Progenitor cell of endocrine pancreas (in vitro differentiated cells): ENCODE measurements around the gene MFSD1. TPM values are rescaled to one million over a fixed set of nuclear protein-coding genes. Genes with fewer than 3 reads are reported as not detected.

Source experiments
- DNase-seq: peaks from one replicate; pipeline ENCODE4 v3.0.0; 2021; ENCODE audit warnings: low spot score; ENCODE audit not compliant: unreplicated experiment
- H3K27ac Mint-ChIP-seq: 2 replicates; pipeline ENCODE4 v1.8.0; 2021; ENCODE audit warnings: mild to moderate bottlenecking, moderate library complexity, mixed read lengths
- H3K27me3 Mint-ChIP-seq: 2 replicates; pipeline ENCODE4 v1.8.0; 2021; ENCODE audit warnings: mixed read lengths
- H3K36me3 Mint-ChIP-seq: 2 replicates; pipeline ENCODE4 v1.8.0; 2022; ENCODE audit warnings: mixed read lengths; ENCODE audit not compliant: insufficient read depth
- H3K4me1 Mint-ChIP-seq: 2 replicates; pipeline ENCODE4 v1.8.0; 2021; ENCODE audit warnings: low read depth, mixed read lengths
- H3K4me3 Mint-ChIP-seq: 2 replicates; pipeline ENCODE4 v1.8.0; 2021; ENCODE audit warnings: low read depth, mild to moderate bottlenecking, moderate library complexity, mixed read lengths
- H3K9me3 Mint-ChIP-seq: 2 replicates; pipeline ENCODE4 v1.8.0; 2021; ENCODE audit warnings: low read depth, mixed read lengths
- total RNA-seq: library from RNA; stranded (reverse); gene quantifications from 2 replicates; pipeline ENCODE4 v1.2.1, GENCODE V29; 2021
- TF ChIP-seq, protein P1 (sequence below): fragments of 200-600 bp; sonication (generic); IDR thresholded peaks from one replicate; pipeline ENCODE4 v1.5.0; 2021; ENCODE audit warnings: antibody characterized with exemption, mild to moderate bottlenecking; ENCODE audit not compliant: unreplicated experiment

Gene MFSD1
- total RNA-seq, 1 donor from 2014 or later = 17.6 TPM

- Mint-ChIP-seq H3K4me3 (no peak overlapping the region), H3K36me3 (peaks cover 3% of the 10 kb centered on the region), H3K27ac (no peak overlapping the region), H3K27me3 (no peaks in the 10 kb centered on the region), H3K9me3 (no peaks in the 10 kb centered on the region), H3K4me1 (no peaks in the 10 kb centered on the region)
- no peak for DNase-seq
- TF ChIP-seq, protein P1, sequence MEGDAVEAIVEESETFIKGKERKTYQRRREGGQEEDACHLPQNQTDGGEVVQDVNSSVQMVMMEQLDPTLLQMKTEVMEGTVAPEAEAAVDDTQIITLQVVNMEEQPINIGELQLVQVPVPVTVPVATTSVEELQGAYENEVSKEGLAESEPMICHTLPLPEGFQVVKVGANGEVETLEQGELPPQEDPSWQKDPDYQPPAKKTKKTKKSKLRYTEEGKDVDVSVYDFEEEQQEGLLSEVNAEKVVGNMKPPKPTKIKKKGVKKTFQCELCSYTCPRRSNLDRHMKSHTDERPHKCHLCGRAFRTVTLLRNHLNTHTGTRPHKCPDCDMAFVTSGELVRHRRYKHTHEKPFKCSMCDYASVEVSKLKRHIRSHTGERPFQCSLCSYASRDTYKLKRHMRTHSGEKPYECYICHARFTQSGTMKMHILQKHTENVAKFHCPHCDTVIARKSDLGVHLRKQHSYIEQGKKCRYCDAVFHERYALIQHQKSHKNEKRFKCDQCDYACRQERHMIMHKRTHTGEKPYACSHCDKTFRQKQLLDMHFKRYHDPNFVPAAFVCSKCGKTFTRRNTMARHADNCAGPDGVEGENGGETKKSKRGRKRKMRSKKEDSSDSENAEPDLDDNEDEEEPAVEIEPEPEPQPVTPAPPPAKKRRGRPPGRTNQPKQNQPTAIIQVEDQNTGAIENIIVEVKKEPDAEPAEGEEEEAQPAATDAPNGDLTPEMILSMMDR = no peak
These were observed 18.7 kb downstream of the MFSD1 start for GRCh38 chr3:158820521-158820920.

DNA sequence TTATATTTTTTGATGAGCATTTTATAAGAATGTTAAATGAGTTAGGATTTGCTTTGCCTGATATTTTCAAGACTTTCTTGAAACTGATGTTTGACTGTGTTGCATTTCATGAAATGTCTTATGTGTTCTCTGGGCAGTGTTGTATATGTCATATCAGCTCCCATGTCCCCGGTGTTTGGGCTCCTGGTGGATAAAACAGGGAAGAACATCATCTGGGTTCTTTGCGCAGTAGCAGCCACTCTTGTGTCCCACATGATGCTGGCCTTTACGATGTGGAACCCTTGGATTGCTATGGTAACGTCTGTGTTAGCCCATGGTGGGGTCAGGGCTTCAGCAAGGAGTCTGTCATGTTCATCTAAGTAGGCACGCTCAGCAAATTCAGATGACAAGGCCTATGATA is 20.0 kb downstream of the MFSD1 start:
- Mint-ChIP-seq H3K36me3 (peaks cover 3% of the 10 kb centered on the region), H3K9me3 (no peaks in the 10 kb centered on the region), H3K27ac (no peak overlapping the region), H3K4me1 (no peaks in the 10 kb centered on the region), H3K4me3 (no peak overlapping the region), H3K27me3 (no peaks in the 10 kb centered on the region)
- DNase-seq = no peak
- TF ChIP-seq, protein P1 = no peak

DNA sequence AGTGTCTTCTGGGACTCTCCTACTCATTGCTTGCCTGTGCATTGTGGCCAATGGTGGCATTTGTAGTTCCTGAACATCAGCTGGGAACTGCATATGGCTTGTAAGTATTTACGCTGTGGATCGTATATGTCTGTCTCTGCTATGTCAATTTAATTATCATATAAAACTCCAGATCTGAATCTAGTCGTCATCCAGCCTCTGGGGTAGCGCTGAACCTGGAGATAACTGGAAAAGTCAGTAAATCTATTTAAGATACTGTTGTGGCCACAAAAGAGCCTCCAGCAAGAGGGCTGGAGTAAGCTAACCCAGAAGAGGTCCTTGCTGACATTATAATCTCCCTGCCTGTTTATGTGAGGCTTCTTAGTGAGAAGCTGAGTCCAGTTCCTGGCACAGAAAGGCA is 21.6 kb downstream of the MFSD1 start:
- no peak for DNase-seq
- no peak overlapping the region for H3K4me3 Mint-ChIP-seq
- H3K9me3 Mint-ChIP-seq = no peaks in the 10 kb centered on the region
- TF ChIP-seq, protein P1 = no peak
- H3K27ac Mint-ChIP-seq = no peak overlapping the region
- H3K4me1 Mint-ChIP-seq = no peaks in the 10 kb centered on the region
- peaks cover 1% of the 10 kb centered on the region for H3K36me3 Mint-ChIP-seq
- H3K27me3 Mint-ChIP-seq = no peaks in the 10 kb centered on the region

- Mint-ChIP-seq H3K27me3 (no peaks in the 10 kb centered on the region), H3K36me3 (peaks cover 7% of the 10 kb centered on the region), H3K4me3 (no peak overlapping the region), H3K4me1 (no peaks in the 10 kb centered on the region), H3K9me3 (no peaks in the 10 kb centered on the region), H3K27ac (no peak overlapping the region)
- no peak for DNase-seq
- TF ChIP-seq, protein P1 = no peak
These were observed 25.9 kb downstream of the MFSD1 start for GRCh38 chr3:158827773-158828172.

DNA sequence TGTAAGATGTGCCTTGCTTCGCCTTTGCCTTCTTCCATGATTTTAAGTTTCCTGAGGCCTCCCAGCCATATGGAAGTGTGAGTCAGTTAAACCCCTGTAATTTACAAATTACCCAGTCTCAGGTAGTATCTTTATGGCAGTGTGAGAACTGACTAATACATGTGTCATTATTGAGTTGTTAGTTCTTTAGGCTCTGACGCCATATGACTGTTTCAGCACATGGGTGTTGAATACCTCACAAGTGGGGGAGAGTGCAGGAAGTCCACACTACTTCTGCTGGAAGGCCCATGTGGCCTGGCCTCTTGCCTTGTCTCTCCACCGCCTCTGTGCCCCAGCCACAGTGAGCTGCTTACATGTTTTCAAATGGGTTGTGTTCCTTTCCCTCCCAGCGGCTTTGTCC is 28.5 kb downstream of the MFSD1 start:
- Mint-ChIP-seq H3K27me3 (peaks cover 12% of the 10 kb centered on the region), H3K4me1 (peaks cover 2% of the 10 kb centered on the region), H3K9me3 (no peaks in the 10 kb centered on the region), H3K4me3 (no peak overlapping the region), H3K27ac (no peak overlapping the region), H3K36me3 (peaks cover 7% of the 10 kb centered on the region)
- no peak for DNase-seq
- TF ChIP-seq, protein P1 = no peak
